Esophagus muscularis mucosa (tissue), 4 donors: Measurements from ENCODE around the gene PLD2. TPM values are rescaled to one million over a fixed set of nuclear protein-coding genes. Genes with fewer than 3 reads are reported as not detected.

Experiments used
- DNase-seq: peaks from one replicate; pipeline ENCODE4 v3.0.0-alpha.2; 2017; ENCODE audit errors: extremely low spot score
- H3K27ac ChIP-seq, 4 donors: fragments of 200-600 bp; sonication (generic); replicated peaks in 1 of 4; 1 replicate in 3 of 4; 2 replicates in 1 of 4; pipeline ENCODE4 v1.5.1; 2016 to 2019; ENCODE audit warnings: mild to moderate bottlenecking in 1 of 4
- H3K27me3 ChIP-seq, 4 donors: fragments of 200-600 bp; sonication (generic); one replicate each; pipeline versions ENCODE4 v1.5.1 to v1.6.0; 2016 to 2019
- H3K36me3 ChIP-seq, 4 donors: fragments of 200-600 bp; sonication (generic); one replicate each; pipeline ENCODE4 v1.5.1; 2016 to 2019
- H3K4me1 ChIP-seq, 4 donors: fragments of 200-600 bp; sonication (generic); one replicate each; pipeline ENCODE4 v1.5.1; 2016 to 2019
- H3K4me3 ChIP-seq, 4 donors: fragments of 200-600 bp; sonication (generic); 1 replicate in 2 of 4; 2 replicates in 2 of 4; pipeline ENCODE4 v1.5.1; 2016 to 2019; ENCODE audit warnings: mild to moderate bottlenecking in 4 of 4, moderate library complexity in 1 of 4
- H3K9me3 ChIP-seq, 4 donors: fragments of 200-600 bp; sonication (generic); 1 replicate in 3 of 4; 2 replicates in 1 of 4; pipeline ENCODE4 v1.5.1; 2016 to 2019
- EP300 ChIP-seq: sonication (generic); formaldehyde crosslinking; IDR thresholded peaks from one replicate; pipeline ENCODE4 v1.6.1; 2017; ENCODE audit warnings: antibody characterized with exemption
- POLR2A ChIP-seq: fragments of 450-650 bp; IDR thresholded peaks from one replicate; pipeline ENCODE4 v1.6.1; 2017; ENCODE audit warnings: antibody characterized with exemption, moderate library complexity, mild to moderate bottlenecking, low read depth
- POLR2AphosphoS5 ChIP-seq, 2 donors: sonication (generic); formaldehyde crosslinking; IDR thresholded peaks; one replicate each; pipeline ENCODE4 v1.6.1; 2017; ENCODE audit warnings: antibody characterized with exemption in 2 of 2
- WGBS: methylation state at CpG from one replicate; pipeline ENCODE4 v1.1.5; 2018; 5-methylcytosine and 5-hydroxymethylcytosine counted together
- intact Hi-C: fragments of 100-400 bp; cut with DNase I; formaldehyde crosslinking; loops from one replicate; pipeline ENCODE4 v1.15.1; 2023
- total RNA-seq, 4 donors: library from RNA; depleted of rRNA; stranded (reverse); fragments of >200 nt; gene quantifications; one replicate each; pipeline versions ENCODE4 v1.1.0 to v1.2.1, GENCODE V29; 2016
- TF ChIP-seq, protein P1 (sequence below), 3 experiments: fragments of 200-600 bp in 2 of 3; fragments of 450-650 bp in 1 of 3; sonication (generic) in 2 of 3; IDR thresholded peaks; one replicate each; pipeline ENCODE4 v1.5.1; 2017 to 2019; ENCODE audit warnings: antibody characterized with exemption in 3 of 3, mild to moderate bottlenecking in 2 of 3, moderate library complexity in 1 of 3

Gene PLD2
- 10 to 100 TPM in 3 of 4 donors, 1 to 10 TPM in 1; 9.6 to 15.2 (median 12.0) TPM for total RNA-seq

DNA sequence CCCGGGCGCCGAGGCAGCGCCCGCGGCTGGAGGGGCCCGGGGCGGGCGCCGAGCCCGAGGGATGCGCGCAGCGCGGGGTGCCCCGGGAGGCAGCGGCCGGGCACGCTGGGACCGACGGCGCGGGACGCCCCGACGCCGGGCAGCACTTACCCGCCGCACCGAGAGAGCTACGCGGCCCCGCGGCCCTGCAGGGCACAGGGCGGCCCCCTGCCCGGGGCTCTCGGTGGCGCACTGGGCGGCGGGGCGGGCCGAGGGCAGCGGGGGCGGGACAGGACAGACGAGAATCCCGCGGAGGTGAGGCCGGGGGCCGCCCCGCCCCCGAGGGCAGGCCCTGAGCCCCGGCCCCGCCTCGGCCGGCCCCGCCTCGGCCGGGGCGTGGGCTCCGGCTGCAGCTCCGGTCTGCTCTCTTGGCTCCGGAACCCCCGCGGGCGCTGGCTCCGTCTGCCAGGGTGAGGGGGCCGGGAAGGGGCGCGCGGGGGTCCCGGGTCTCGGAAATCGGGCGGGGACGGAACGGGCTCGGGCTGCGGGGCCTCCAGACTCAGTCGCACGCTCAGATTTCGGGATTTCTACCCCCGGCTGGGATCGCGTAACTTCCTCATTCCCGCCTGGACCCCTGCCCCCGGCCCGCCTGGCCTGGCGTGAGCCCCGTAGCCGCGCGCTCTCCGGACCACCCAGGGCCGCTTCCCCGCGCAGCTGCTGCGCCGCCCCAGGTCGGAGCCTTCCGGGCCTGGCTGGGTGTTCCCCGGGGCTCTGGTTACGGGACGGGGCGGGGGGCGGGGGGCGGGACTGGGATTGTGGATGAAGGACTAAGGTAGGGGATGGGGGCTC, at the start of gene PLD2:
PLD2 (plus strand) TSS at position 376 of the 828 bp plus-strand sequence. CDS start 621 bp downstream, outside the sequence.
- no peak for TF ChIP-seq POLR2A
- TF ChIP-seq, protein P1, sequence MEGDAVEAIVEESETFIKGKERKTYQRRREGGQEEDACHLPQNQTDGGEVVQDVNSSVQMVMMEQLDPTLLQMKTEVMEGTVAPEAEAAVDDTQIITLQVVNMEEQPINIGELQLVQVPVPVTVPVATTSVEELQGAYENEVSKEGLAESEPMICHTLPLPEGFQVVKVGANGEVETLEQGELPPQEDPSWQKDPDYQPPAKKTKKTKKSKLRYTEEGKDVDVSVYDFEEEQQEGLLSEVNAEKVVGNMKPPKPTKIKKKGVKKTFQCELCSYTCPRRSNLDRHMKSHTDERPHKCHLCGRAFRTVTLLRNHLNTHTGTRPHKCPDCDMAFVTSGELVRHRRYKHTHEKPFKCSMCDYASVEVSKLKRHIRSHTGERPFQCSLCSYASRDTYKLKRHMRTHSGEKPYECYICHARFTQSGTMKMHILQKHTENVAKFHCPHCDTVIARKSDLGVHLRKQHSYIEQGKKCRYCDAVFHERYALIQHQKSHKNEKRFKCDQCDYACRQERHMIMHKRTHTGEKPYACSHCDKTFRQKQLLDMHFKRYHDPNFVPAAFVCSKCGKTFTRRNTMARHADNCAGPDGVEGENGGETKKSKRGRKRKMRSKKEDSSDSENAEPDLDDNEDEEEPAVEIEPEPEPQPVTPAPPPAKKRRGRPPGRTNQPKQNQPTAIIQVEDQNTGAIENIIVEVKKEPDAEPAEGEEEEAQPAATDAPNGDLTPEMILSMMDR (IDR thresholded peaks at IDR 0.05) = no peak
- peak in 1 of 2 donors; percentile 54 for TF ChIP-seq POLR2AphosphoS5 (IDR thresholded peaks at IDR 0.05)
- Histone ChIP-seq H3K4me3 (peak within 1 kb of the TSS; percentile 84 to 97 (median 91)), H3K9me3 (no peaks in the 10 kb centered on the region), H3K27me3 (no peaks in the 10 kb centered on the region), H3K36me3 (peaks cover 7 to 31% (median 14%) of the 10 kb centered on the region in 4 donors), H3K4me1 (peaks cover 10 to 26% (median 22%) of the 10 kb centered on the region in 4 donors), H3K27ac (peak within 1 kb of the TSS; percentile 76 to 84 (median 82))
- intact Hi-C loops = loop anchor here (5.0 kb wide), 1 partner anchor 75 kb away; no protein-coding TSS in a partner anchor
- peak; percentile 93 for DNase-seq
- 0% methylated on average over 17 of the region's 106 CpGs for WGBS

DNA sequence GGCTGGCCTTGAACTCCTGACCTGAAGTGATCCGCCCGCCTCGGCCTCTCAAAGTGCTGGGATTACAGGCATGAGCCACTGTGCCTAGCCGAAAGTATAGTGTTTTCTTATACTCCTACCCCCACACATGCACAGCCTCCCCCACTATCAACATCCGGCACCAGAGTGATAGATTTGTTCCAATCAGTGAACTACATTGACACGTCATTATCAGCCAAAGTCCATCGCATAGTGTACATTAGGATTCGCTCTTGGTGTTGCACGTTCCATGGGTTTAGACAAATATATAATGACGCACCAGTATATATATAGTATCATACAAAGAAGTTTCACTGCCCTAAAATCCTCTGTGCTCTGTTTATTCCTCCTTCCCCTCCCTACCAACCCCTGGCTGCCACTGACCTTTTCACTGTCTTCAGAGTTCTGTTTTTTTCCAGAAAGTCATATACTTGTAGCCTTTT, 47.1 kb upstream of the PLD2 start:
- 75% methylated on average over 10 of the region's 10 CpGs for WGBS
- Histone ChIP-seq H3K9me3 (no peaks in the 10 kb centered on the region), H3K4me1 (no peaks in the 10 kb centered on the region), H3K27ac (no peak overlapping the region), H3K36me3 (no peaks in the 10 kb centered on the region), H3K27me3 (peaks cover 0 to 28% (median 3%) of the 10 kb centered on the region in 4 donors), H3K4me3 (no peak overlapping the region)
- intact Hi-C loops = no loop called here
- no peak for DNase-seq
- TF ChIP-seq POLR2A = no peak
- TF ChIP-seq, protein P1 (IDR thresholded peaks at IDR 0.05) = no peak
- no peak for TF ChIP-seq POLR2AphosphoS5 (IDR thresholded peaks at IDR 0.05)
- TF ChIP-seq EP300 = no peak

GRCh38 chr17:4764595-4764994, 42.4 kb upstream of the PLD2 start:
- 43% methylated on average over 3 of the region's 3 CpGs for WGBS
- Histone ChIP-seq H3K4me1 (no peaks in the 10 kb centered on the region), H3K36me3 (no peaks in the 10 kb centered on the region), H3K27ac (no peak overlapping the region), H3K4me3 (no peak overlapping the region), H3K9me3 (no peaks in the 10 kb centered on the region), H3K27me3 (peaks cover 0 to 16% (median 0%) of the 10 kb centered on the region in 4 donors)
- DNase-seq = no peak
- intact Hi-C loops = no loop called here
- TF ChIP-seq POLR2A (no peak), EP300 (no peak), POLR2AphosphoS5 (IDR thresholded peaks at IDR 0.05) (peak in 1 of 2 donors; percentile 17)
- TF ChIP-seq, protein P1 (IDR thresholded peaks at IDR 0.05) = no peak

- H3K4me1 ChIP-seq = no peaks in the 10 kb centered on the region
- H3K36me3 ChIP-seq = no peaks in the 10 kb centered on the region
- no peaks in the 10 kb centered on the region for H3K9me3 ChIP-seq
- DNase-seq = no peak
- intact Hi-C loops = no loop called here
- WGBS = 67% methylated on average over 3 of the region's 3 CpGs
- H3K27ac ChIP-seq = peak overlapping the region; percentile 2 to 51 (median 32)
- no peak overlapping the region for H3K4me3 ChIP-seq
- H3K27me3 ChIP-seq = peaks cover 0 to 6% (median 0%) of the 10 kb centered on the region in 4 donors
- TF ChIP-seq EP300 (no peak), POLR2AphosphoS5 (IDR thresholded peaks at IDR 0.05) (no peak), POLR2A (no peak)
- TF ChIP-seq, protein P1 (IDR thresholded peaks at IDR 0.05) = no peak
Measured at GRCh38 chr17:4766201-4766600, 40.8 kb upstream of the PLD2 start.
